Esophagus squamous epithelium (tissue), 4 donors: ENCODE measurements around the gene ZNF124.

Experiments used
- CTCF ChIP-seq, 6 experiments: fragments of 450-650 bp in 4 of 6; fragments of 200-600 bp in 2 of 6; sonication (generic) in 2 of 6; IDR thresholded peaks; one replicate each; pipeline ENCODE4 v1.5.1; 2016 to 2019; ENCODE audit warnings: antibody characterized with exemption in 6 of 6, mild to moderate bottlenecking in 4 of 6, moderate library complexity in 4 of 6
- POLR2A ChIP-seq, 4 donors: fragments of 450-650 bp; IDR thresholded peaks; one replicate each; pipeline ENCODE4 v1.6.1; 2017; ENCODE audit warnings: antibody characterized with exemption in 4 of 4, mild to moderate bottlenecking in 4 of 4, moderate library complexity in 3 of 4

DNA sequence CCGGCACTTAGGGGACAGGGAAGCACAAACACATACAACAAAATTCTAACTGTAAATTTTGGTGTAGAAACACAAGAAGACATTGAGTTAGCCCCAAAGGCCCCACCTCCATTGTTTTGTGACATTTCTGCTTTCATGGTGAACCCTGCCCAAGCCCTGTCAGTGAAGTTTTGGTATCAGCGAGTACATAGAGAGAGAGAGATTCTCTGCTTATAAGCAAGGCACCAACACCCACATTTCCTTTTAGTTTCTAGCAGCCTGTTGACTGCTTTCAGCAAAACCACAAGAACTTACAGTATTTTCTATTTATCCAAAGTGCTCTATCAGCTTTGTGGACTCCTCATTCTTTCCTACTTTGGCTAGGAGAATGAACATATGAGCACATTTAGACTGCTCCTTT is 24.0 kb downstream of the ZNF124 start:
- TF ChIP-seq CTCF (IDR thresholded peaks at IDR 0.05) (no peak), POLR2A (IDR thresholded peaks at IDR 0.05) (no peak)
